Measurements from ENCODE around the gene ZNF385C.

- TF ChIP-seq CTCF (IDR thresholded peaks at IDR 0.05) (no peak), POLR2A (IDR thresholded peaks at IDR 0.05) (no peak)
Observed at GRCh38 chr17:42131981-42132432, 33.7 kb upstream of the ZNF385C start.
